Choroid plexus epithelial cell (primary cell): ENCODE measurements around the gene KRTAP4-2.
"Not testable (repeated sequence)": the region's sequence is repeated elsewhere in the genome, so short reads cannot be mapped to it uniquely, and the experiment has no call there.

ENCODE experiments used
- DNase-seq: peaks from one replicate; pipeline ENCODE4 v3.0.0-alpha.2; 2010; ENCODE audit warnings: low read depth
- H3K4me3 ChIP-seq: 2 replicates; pipeline ENCODE4 v1.5.1; 2011; ENCODE audit warnings: low read depth, mild to moderate bottlenecking, control low read depth, low read length, moderate library complexity
- CTCF ChIP-seq: conservative IDR thresholded peaks from 2 replicates; pipeline ENCODE4 v1.5.1; 2011; ENCODE audit warnings: low read depth, mild to moderate bottlenecking, control low read depth, inconsistent platforms, low read length, moderate library complexity

The KRTAP4-2 gene

DNA sequence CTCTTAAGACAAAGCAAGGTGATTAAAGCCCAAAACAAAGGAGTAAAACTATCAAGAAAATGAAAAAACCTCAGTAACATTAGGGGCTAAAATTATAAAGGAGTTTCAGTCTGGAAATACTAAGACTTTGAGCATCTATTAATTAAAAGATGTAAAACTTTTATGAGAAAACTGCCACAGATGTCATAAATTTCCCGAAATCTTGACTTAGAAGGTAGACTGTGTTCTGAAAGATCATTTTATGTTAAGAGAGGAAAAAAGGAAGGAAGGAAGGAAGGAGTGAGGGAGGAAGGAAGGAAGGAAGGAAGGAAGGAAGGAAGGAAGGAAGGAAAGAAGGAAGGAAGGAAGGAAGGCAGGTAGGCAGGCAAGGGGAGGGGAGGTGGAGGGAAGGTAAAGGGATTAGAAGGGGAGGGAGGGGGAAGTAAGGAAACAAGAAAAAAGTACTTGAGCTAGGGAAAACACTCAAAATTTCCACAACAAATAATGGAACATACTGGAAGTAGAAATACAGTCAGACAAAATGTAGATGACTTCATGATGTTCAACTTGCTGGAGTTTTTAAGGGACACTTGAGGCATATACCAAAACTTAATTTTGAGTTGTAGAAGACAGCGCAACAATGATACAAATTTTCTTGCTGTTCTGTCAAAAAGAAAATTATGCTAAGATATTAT lies 30.4 kb downstream of the KRTAP4-2 start:
- no peak for TF ChIP-seq CTCF
- no peak for DNase-seq
- no peak overlapping the region for H3K4me3 ChIP-seq

GRCh38 chr17:41145261-41145660 lies 32.8 kb downstream of the KRTAP4-2 start:
- no peak for TF ChIP-seq CTCF
- H3K4me3 ChIP-seq = no peak overlapping the region
- DNase-seq = no peak

DNA sequence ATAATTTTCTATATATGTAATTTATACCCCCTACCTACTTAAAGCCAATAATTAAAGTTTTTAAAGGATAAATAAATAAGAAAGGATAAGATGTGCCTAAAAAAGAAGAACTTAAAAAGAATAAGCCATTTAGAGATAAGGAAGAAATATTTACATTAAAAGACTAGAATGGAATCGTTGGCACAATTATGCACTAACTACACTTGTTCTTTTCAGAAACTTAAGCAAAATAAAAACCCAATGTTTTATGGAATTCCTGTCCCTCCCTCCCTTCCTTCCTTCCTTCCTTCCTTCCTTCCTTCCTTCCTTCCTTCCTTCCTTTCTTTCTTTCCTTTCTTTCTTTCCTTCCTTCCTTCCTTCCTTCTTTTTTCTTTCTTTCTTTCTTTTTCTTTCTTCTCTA lies 33.2 kb downstream of the KRTAP4-2 start:
- no peak overlapping the region for H3K4me3 ChIP-seq
- no peak for TF ChIP-seq CTCF
- DNase-seq = no peak

GRCh38 chr17:41141361-41141760 lies 36.7 kb downstream of the KRTAP4-2 start:
- no peak overlapping the region for H3K4me3 ChIP-seq
- TF ChIP-seq CTCF = no peak
- DNase-seq = no peak

- DNase-seq = peak; percentile 54
- no peak for TF ChIP-seq CTCF
- H3K4me3 ChIP-seq = no peak within 1 kb of the TSS
Measured at GRCh38 chr17:41140360-41141131, 37.5 kb downstream of the KRTAP4-2 start, which contains the start of gene KRTAP4-6. Gene KRTAP4-6 (minus strand): TSS chr17:41140544. CDS start chr17:41140487, 57 bp downstream.

DNA sequence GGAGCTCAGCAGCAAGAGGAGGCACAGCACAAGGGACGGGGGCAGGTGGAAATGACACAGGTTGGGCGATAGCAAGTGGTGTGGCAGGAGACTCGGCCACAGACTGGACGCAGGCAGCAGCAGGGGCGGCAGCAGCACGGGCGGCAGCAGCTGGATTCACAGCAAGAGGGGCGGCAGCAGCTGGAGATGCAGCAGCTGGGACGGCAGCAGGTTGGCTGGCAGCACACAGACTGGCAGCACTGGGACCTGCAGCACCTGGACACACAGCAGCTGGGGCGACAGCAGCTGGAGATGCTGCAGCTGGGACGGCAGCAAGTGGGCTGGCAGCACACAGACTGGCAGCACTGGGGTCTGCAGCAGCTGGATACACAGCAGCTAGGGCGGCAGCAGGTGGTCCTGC lies 38.2 kb downstream of the KRTAP4-2 start:
- not testable (repeated sequence) for H3K4me3 ChIP-seq, DNase-seq

- DNase-seq = peak; percentile 16
- TF ChIP-seq CTCF = no peak
- no peak overlapping the region for H3K4me3 ChIP-seq
Measured at GRCh38 chr17:41133880-41134735, 43.9 kb downstream of the KRTAP4-2 start.
